Mucosa of rectum (tissue), 2 donors: ENCODE data around the gene ARHGAP35.

Experiments used
- H3K27ac ChIP-seq, 2 donors: one replicate each; pipeline ENCODE4 v1.7.0; 2013; ENCODE audit warnings: inconsistent platforms in 2 of 2, low read depth in 2 of 2, low read length in 2 of 2
- H3K27me3 ChIP-seq, 2 donors: one replicate each; pipeline ENCODE4 v1.7.0; 2013; ENCODE audit warnings: low read length in 2 of 2; ENCODE audit not compliant: control insufficient read depth in 2 of 2, insufficient read depth in 2 of 2
- H3K36me3 ChIP-seq, 2 donors: one replicate each; pipeline ENCODE4 v1.7.0; 2013; ENCODE audit warnings: low read length in 2 of 2; ENCODE audit not compliant: control insufficient read depth in 2 of 2, insufficient read depth in 2 of 2
- H3K4me1 ChIP-seq, 2 donors: one replicate each; pipeline ENCODE4 v1.7.0; 2013; ENCODE audit warnings: low read length in 2 of 2, mild to moderate bottlenecking in 1 of 2; ENCODE audit not compliant: control insufficient read depth in 2 of 2, insufficient read depth in 2 of 2
- H3K4me3 ChIP-seq, 2 donors: one replicate each; pipeline ENCODE4 v1.7.0; 2013; ENCODE audit warnings: low read length in 2 of 2
- H3K9ac ChIP-seq, 2 donors: one replicate each; pipeline ENCODE4 v1.7.0; 2013; ENCODE audit warnings: low read length in 2 of 2, low read depth in 1 of 2, mild to moderate bottlenecking in 1 of 2
- H3K9me3 ChIP-seq, 2 donors: one replicate each; pipeline ENCODE4 v1.7.0; 2013; ENCODE audit warnings: low read length in 2 of 2; ENCODE audit not compliant: control insufficient read depth in 2 of 2
- donor health status: healthy.
- donor health status: Normal muscosa, but diverticular disease.

Gene ARHGAP35

DNA sequence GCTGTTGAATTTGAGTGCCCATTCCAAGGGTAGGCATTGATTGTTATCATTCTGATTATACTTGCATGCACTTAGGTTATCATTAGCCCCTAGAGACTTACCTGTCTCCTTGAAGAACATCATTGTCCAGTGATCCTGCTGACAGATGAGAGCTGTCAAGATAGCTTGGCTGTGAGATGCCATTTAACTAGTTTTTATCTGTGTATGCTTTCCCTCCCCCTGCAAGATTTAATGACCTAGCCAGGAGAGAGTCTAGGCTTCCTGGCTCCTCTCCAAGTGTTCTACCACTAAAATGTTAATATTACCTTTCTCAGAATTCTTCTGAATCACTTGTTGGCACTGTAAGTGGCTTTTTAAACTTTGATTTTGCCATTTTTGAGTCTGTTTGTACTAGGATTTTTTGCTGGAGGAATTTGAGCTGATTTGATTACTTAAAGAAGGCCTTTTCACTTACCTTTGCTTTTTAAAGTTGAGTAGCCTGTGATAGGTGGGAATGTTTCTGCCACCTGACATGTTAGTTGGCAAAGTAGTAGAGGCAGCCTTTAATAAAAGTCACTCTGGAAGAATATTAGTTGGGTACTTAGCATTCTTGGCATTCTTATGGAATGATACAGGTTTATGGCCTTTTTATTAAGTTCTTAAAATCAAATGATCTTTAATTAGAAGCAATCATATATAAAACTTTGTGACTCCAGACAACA is 41.1 kb downstream of the ARHGAP35 start:
- Histone ChIP-seq H3K9me3 (no peaks in the 10 kb centered on the region), H3K27me3 (no peaks in the 10 kb centered on the region), H3K4me3 (no peak overlapping the region), H3K9ac (no peak overlapping the region), H3K4me1 (peaks cover 3 to 7% of the 10 kb centered on the region in 2 donors), H3K27ac (no peak overlapping the region), H3K36me3 (no peaks in the 10 kb centered on the region)

DNA sequence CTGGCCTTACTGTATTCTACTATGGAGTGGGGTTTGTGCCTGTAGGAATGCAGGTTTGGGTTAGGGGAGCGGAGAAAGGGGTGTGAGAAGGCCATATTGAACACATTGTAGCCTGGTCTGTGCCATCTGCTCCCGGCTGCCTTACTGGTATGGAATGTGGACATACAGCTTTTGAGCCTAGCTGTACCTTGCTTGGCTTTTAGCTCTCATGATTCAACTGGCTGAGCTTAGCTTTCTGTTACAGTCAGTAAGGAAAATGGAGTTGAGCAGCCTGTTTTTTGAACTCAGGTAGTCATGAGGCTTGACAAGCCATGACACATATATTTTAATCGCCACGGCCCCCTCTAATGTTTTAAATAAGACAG is 41.6 kb downstream of the ARHGAP35 start:
- Histone ChIP-seq H3K4me1 (peaks cover 3 to 7% of the 10 kb centered on the region in 2 donors), H3K27ac (no peak overlapping the region), H3K9ac (no peak overlapping the region)

DNA sequence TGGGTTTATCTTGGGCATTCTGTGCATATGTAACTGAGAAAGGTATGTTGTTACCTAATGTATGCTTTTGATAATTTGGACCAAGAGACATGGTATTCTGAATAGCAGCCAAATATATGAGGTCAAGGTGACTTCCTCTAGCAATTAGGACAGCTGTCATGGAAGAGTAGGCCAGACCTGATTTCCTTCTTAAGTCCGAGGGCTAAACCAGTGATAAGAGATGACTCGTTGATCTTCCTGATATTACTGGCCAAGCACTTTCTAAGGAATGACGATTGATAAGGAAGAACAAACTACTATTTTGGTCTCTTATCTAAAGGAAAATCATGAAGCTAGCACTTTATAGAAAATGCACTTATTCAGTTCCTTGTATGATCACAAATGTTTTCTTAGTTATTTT is 42.7 kb downstream of the ARHGAP35 start:
- Histone ChIP-seq H3K27me3 (no peaks in the 10 kb centered on the region), H3K36me3 (no peaks in the 10 kb centered on the region), H3K9me3 (no peaks in the 10 kb centered on the region), H3K9ac (no peak overlapping the region), H3K4me1 (peaks cover 3 to 6% of the 10 kb centered on the region in 2 donors), H3K27ac (no peak overlapping the region), H3K4me3 (no peak overlapping the region)

More for the DNA sequence above, 41.6 kb downstream of the ARHGAP35 start:
- no peaks in the 10 kb centered on the region for H3K36me3 ChIP-seq
- H3K4me3 ChIP-seq, result no peak overlapping the region
- no peaks in the 10 kb centered on the region for H3K9me3 ChIP-seq
- no peaks in the 10 kb centered on the region for H3K27me3 ChIP-seq

DNA sequence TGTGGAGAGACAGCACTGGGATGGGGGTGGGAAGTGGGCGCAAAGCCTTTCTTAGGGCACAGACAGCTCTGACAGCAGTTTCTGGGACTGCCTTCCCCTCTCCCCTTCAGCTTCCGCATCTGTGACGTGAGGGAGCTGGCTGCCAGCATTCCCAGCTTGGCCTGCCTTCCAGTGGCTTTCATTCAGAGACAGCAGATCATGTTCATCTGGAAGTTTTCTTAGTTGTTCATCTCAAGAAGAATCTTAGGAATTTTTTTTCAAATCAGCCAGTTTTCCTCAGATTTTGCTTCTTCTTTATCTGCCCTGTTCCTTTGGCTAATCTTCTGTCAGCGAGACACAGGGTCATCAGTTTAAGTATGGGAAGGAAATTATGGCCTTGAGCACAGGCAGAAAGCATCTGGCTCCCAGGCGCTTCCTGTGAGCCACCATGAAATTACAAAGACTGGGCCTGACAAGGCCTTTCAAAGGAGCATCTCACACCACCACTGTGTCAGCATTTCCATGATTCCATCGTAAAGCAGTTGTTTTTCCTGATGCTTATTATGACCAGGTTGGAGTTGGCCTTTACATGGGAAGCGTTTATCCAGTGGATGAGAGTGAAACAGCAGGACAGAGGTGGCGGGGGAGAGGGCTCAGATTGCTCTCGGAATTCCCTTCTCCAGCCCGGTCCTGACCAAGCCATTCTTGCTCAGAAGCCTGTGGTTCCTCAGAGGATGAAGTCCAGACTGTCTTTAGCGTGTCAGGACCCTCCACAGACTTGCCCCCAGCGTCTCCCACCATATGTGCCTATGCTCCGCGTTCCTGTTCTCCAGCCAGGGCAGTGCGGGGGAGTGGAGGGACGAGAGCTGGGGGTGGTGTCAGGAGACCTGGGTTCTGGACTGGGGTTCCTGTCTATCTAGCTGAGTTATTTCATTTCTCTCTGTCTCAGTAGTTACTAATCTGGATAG is 43.6 kb downstream of the ARHGAP35 start:
- Histone ChIP-seq H3K36me3 (no peaks in the 10 kb centered on the region), H3K27ac (no peak overlapping the region), H3K9me3 (no peaks in the 10 kb centered on the region), H3K9ac (no peak overlapping the region), H3K4me3 (no peak overlapping the region), H3K4me1 (no peaks in the 10 kb centered on the region), H3K27me3 (no peaks in the 10 kb centered on the region)

DNA sequence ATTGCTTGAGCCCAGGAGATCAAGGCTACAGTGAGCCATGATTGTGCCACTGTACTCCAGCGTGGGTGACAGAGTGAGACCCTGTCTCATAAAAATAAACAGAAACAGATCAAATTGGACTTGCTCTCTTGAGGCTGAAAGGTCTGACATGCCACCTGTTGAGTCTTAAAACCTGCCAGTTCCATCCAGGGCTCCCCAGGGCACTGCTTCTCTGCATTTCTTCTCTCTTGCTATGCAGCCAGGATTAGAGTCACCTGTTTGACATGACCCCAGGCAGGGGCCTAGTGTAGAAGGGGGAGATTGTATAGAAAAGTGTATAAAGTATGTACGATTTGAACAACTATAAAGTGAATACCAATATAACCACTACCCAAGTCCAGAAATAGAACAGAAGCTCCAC is 45.4 kb downstream of the ARHGAP35 start:
- Histone ChIP-seq H3K9ac (no peak overlapping the region), H3K27me3 (no peaks in the 10 kb centered on the region), H3K36me3 (no peaks in the 10 kb centered on the region), H3K9me3 (no peaks in the 10 kb centered on the region), H3K27ac (no peak overlapping the region), H3K4me1 (no peaks in the 10 kb centered on the region), H3K4me3 (no peak overlapping the region)

DNA sequence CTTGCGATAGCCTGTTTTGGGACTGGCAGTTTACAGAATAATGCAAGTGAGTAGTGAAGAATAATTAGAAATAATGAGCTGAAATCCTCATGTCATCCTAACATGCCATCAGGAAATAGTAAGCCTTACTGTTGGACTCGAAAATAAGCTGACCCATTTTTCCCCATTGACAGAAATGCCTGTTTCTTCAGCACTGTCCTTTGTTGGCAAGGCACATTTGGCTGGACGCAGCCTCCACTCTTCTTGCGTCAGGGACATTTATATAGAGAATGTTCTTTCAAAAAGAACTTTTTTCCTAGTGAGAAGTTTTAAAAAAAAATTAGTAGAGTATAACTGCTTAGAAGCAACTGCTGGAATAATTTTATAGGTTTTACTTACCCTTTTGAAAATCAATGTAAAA is 47.1 kb downstream of the ARHGAP35 start:
- Histone ChIP-seq H3K4me3 (no peak overlapping the region), H3K9me3 (no peaks in the 10 kb centered on the region), H3K27ac (no peak overlapping the region), H3K4me1 (no peaks in the 10 kb centered on the region), H3K36me3 (no peaks in the 10 kb centered on the region), H3K27me3 (no peaks in the 10 kb centered on the region), H3K9ac (no peak overlapping the region)

DNA sequence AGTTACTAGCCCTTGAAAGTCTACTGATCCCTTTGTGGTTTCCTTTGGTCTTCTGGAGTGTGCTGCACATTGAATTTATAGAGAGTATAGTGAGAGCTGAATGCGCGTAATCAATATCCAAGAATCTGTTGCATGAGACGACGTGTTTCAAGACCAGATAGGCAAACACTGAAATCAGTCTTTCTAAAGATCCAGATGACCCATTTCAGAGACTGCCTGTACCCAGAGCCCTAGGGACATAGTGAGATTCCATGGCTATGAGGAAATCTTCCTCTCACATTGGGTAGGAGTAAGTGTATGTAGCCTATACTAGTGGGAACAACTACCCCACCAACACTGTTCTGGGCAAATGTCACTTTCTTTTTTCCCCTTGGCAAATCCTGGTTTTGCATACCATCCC is 48.6 kb downstream of the ARHGAP35 start:
- no peaks in the 10 kb centered on the region for H3K36me3 ChIP-seq
- no peaks in the 10 kb centered on the region for H3K27me3 ChIP-seq
- H3K4me1 ChIP-seq, result peaks cover 3 to 9% of the 10 kb centered on the region in 2 donors
- no peak overlapping the region for H3K27ac ChIP-seq
- H3K4me3 ChIP-seq, result no peak overlapping the region
- no peaks in the 10 kb centered on the region for H3K9me3 ChIP-seq
- H3K9ac ChIP-seq, result no peak overlapping the region
